ENCODE measurements around the gene HSD3B7.
"Not testable (repeated sequence)": the region's sequence is repeated elsewhere in the genome, so short reads cannot be mapped to it uniquely, and the experiment has no call there.

Gene HSD3B7

DNA sequence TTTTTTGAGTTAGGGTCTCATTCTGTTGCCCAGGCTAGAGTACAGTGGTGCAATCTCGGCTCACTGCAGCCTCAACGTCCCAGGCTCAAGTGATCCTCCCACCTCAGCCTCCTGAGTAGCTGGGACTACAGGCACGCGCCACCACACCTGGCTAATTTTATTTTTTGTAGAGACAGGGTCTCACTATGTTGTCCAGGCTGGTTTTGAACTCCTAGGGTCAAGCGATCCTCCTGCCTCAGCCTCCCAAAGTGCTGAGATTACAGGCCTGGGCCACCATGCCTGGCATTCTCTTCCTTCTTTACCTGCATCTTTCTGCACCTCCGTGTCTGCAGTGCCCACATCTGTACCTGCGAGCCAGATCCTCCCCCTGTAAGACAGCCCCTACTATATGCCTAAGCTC lies 26.8 kb downstream of the HSD3B7 start:
- not testable (repeated sequence) for H3K9me3 ChIP-seq (ENCODE audit: control insufficient read depth, insufficient read depth, low read depth, low read length); H3K4me3 ChIP-seq (ENCODE audit: low read depth, low read length); H3K9ac ChIP-seq (ENCODE audit: low read length); H3K36me3 ChIP-seq (ENCODE audit: control insufficient read depth, insufficient read depth, low read length); H3K27ac ChIP-seq (ENCODE audit: low read depth, low read length)
- Histone ChIP-seq H3K4me1 (ENCODE audit: control insufficient read depth, insufficient read depth, low read length) (peaks cover 15% of the 10 kb centered on the region), H3K27me3 (ENCODE audit: control insufficient read depth, insufficient read depth, low read length) (peaks cover 17% of the 10 kb centered on the region)

DNA sequence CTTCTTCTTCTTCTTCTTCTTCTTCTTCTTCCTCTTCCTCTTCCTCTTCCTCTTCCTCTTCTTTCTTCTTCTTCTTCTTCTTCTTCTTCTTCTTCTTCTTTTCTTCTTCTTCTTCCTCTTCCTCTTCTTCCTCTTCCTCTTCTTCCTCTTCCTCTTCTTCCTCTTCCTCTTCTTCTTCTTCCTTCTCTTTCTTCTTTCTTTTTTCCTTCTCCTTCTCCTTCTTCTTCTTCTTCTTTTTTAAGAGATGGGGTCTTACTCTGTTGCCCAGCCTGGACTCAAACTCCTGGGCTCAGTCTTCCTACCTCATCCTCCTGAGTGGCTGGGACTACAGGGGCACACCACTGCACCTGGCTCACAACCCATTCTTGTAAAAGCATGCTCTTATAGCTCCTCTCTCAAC lies 28.3 kb downstream of the HSD3B7 start:
- H3K27me3 ChIP-seq (ENCODE audit: control insufficient read depth, insufficient read depth, low read length): peaks cover 17% of the 10 kb centered on the region
- not testable (repeated sequence) for H3K4me1 ChIP-seq (ENCODE audit: control insufficient read depth, insufficient read depth, low read length); H3K27ac ChIP-seq (ENCODE audit: low read depth, low read length); H3K4me3 ChIP-seq (ENCODE audit: low read depth, low read length); H3K9ac ChIP-seq (ENCODE audit: low read length); H3K9me3 ChIP-seq (ENCODE audit: control insufficient read depth, insufficient read depth, low read depth, low read length); H3K36me3 ChIP-seq (ENCODE audit: control insufficient read depth, insufficient read depth, low read length)

DNA sequence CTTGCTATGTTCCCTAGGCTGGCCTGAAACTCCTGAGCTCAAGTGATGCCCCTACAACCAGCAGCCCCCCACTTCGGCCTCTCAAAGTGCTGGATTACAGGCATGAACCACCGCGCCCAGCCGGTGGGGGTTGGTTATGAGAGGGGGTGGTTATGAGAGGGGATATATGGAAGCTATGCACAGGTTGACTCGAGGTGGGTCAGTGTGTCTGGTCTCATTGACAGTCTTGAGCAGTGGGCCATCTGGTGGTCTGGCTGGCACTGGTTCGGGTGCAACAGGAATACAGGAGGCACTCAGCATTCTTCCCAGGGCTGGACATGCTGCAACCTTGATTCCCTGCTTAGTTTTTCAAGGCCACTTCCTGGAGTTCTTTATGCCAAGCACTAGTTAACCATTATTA lies 31.0 kb downstream of the HSD3B7 start:
- H3K27ac ChIP-seq (ENCODE audit: low read depth, low read length): no peak overlapping the region
- H3K36me3 ChIP-seq (ENCODE audit: control insufficient read depth, insufficient read depth, low read length): no peaks in the 10 kb centered on the region
- H3K9ac ChIP-seq (ENCODE audit: low read length): no peak overlapping the region
- no peaks in the 10 kb centered on the region for H3K9me3 ChIP-seq (ENCODE audit: control insufficient read depth, insufficient read depth, low read depth, low read length)
- H3K4me1 ChIP-seq (ENCODE audit: control insufficient read depth, insufficient read depth, low read length): no peaks in the 10 kb centered on the region
- peaks cover 15% of the 10 kb centered on the region for H3K27me3 ChIP-seq (ENCODE audit: control insufficient read depth, insufficient read depth, low read length)
- no peak overlapping the region for H3K4me3 ChIP-seq (ENCODE audit: low read depth, low read length)

DNA sequence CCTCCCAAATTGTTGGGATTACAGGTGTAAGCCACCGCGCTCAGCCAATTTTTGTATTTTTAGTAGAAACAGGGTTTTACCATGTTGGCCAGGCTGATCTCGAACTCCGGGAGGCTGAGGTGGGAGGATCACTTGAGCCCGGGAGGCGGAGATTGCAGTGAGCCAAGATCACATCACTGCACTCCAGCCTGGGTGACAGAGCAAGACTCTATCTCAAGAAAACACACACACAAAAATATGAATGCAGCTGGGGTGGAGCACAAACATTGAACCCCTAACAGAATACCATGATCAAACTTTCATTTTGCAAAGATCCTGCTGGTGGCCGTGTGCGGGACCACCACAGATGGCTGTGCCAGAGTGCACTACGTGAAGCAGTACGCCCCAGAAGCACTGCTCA lies 32.7 kb downstream of the HSD3B7 start:
- H3K27me3 ChIP-seq (ENCODE audit: control insufficient read depth, insufficient read depth, low read length); H3K9me3 ChIP-seq (ENCODE audit: control insufficient read depth, insufficient read depth, low read depth, low read length); H3K9ac ChIP-seq (ENCODE audit: low read length); H3K4me3 ChIP-seq (ENCODE audit: low read depth, low read length); H3K36me3 ChIP-seq (ENCODE audit: control insufficient read depth, insufficient read depth, low read length); H3K27ac ChIP-seq (ENCODE audit: low read depth, low read length); H3K4me1 ChIP-seq (ENCODE audit: control insufficient read depth, insufficient read depth, low read length): not testable (repeated sequence)

DNA sequence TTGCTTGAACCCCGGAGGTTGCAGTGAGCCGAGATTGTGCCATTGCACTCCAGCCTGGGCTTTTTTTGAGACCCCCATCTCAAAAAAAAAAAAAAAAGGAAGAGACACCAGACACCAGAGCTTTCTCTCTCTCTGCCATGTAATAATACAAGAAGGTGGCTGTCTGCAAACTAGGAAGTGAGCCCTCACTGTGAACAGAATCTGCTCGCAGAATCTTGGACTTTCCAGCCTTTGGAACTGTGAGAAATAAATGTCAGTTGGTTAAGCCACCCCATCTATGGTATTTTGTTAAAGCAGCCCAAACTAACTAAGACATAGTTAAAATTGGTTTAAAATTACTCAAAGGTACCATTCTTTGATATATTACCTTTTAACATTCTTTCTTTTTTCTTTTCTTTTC lies 35.5 kb downstream of the HSD3B7 start:
- Histone ChIP-seq H3K27me3 (ENCODE audit: control insufficient read depth, insufficient read depth, low read length) (no peaks in the 10 kb centered on the region), H3K9me3 (ENCODE audit: control insufficient read depth, insufficient read depth, low read depth, low read length) (no peaks in the 10 kb centered on the region), H3K36me3 (ENCODE audit: control insufficient read depth, insufficient read depth, low read length) (no peaks in the 10 kb centered on the region), H3K4me1 (ENCODE audit: control insufficient read depth, insufficient read depth, low read length) (peaks cover 3% of the 10 kb centered on the region; the same call in 1 of the 2 replicates), H3K27ac (ENCODE audit: low read depth, low read length) (no peak overlapping the region), H3K4me3 (ENCODE audit: low read depth, low read length) (no peak overlapping the region), H3K9ac (ENCODE audit: low read length) (no peak overlapping the region)

DNA sequence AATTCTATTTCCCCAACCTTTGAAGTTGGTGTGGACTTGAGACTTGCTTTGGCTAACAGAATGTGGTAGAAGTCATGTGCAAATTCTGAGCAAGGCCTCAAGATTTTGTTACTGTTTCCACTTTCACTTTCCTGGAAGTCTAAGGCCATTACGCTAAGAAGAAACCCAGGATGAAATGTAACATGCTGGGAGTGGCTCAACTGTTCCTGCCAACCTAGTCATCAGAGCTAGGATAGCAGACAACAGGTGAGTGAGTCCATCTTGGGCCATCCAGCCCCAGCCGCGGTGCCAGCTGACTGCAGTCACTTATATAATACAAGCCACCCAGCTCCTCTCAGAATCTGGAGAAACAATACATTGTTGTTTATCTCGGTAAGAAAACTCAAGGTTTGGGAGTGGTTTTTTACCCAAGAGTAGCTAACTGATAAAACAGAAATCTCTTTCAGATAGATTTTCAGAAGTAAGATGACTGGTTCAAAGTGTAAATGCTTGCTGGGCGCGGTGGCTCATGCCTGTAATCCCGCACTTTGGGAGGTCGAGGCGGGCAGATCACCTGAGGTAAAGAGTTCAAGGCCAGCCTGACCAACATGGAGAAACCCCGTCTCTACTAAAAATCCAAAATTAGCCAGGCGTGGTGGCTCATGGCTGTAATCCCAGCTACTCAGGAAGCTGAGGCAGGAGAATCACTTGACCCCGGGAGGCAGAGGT lies 37.7 kb downstream of the HSD3B7 start:
- peaks cover 7% of the 10 kb centered on the region; the same call in 1 of the 2 replicates for H3K4me1 ChIP-seq (ENCODE audit: control insufficient read depth, insufficient read depth, low read length)

DNA sequence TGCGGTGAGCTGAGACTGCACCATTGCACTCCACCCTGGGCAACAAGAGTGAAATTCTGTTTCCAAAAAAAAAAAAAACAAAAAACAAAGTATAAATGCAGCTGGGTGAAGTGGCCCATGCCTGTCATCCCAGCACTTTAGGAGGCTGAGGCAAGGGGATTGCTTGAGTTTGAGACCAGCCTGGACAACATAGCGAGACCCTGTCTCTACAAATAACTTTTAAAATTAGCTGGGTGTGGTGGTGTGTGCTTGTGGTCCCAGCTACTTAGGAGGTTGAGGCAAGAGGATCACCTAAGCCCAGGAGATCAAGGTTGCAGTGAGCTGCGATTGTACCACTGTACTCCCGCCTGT lies 38.2 kb downstream of the HSD3B7 start:
- H3K4me3 ChIP-seq (ENCODE audit: low read depth, low read length): no peak overlapping the region
- no peaks in the 10 kb centered on the region for H3K9me3 ChIP-seq (ENCODE audit: control insufficient read depth, insufficient read depth, low read depth, low read length)
- H3K27ac ChIP-seq (ENCODE audit: low read depth, low read length): no peak overlapping the region
- H3K27me3 ChIP-seq (ENCODE audit: control insufficient read depth, insufficient read depth, low read length): no peaks in the 10 kb centered on the region
- no peaks in the 10 kb centered on the region for H3K36me3 ChIP-seq (ENCODE audit: control insufficient read depth, insufficient read depth, low read length)
- peaks cover 7% of the 10 kb centered on the region; the same call in 1 of the 2 replicates for H3K4me1 ChIP-seq (ENCODE audit: control insufficient read depth, insufficient read depth, low read length)
- H3K9ac ChIP-seq (ENCODE audit: low read length): no peak overlapping the region

More for the DNA sequence above, 37.7 kb downstream of the HSD3B7 start:
- Histone ChIP-seq H3K9me3 (ENCODE audit: control insufficient read depth, insufficient read depth, low read depth, low read length) (no peaks in the 10 kb centered on the region), H3K27me3 (ENCODE audit: control insufficient read depth, insufficient read depth, low read length) (no peaks in the 10 kb centered on the region), H3K36me3 (ENCODE audit: control insufficient read depth, insufficient read depth, low read length) (no peaks in the 10 kb centered on the region), H3K4me3 (ENCODE audit: low read depth, low read length) (no peak overlapping the region), H3K27ac (ENCODE audit: low read depth, low read length) (no peak overlapping the region), H3K9ac (ENCODE audit: low read length) (no peak overlapping the region)

DNA sequence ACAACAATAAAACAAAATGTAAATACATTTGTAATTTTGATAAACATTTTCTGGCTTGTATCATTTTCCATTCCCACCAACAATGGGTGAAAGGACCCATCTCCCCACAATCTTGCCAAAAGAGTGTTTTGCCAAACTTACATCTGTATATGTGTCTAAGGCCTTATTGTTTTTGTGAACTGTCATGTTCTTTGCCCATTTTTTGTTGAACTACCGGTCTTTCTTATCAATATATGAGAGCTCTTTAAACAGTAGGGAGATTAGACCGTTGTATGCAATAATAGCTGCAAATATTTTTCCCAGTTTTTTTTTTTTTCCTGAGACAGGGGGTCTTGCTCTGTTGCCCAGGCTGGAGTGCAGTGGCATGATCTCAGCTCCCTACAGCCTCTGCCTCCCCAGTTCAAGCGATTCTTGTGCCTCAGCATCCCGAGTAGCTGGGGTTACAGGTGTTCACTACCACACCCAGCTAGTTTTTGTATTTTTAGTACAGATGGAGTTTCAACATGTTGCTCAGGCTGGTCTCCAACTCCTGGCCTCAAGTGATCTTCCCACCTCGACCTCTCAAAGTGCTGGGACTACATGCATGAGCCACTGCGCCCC lies 38.7 kb downstream of the HSD3B7 start:
- H3K4me3 ChIP-seq (ENCODE audit: low read depth, low read length): no peak overlapping the region
- H3K36me3 ChIP-seq (ENCODE audit: control insufficient read depth, insufficient read depth, low read length): no peaks in the 10 kb centered on the region
- no peaks in the 10 kb centered on the region for H3K27me3 ChIP-seq (ENCODE audit: control insufficient read depth, insufficient read depth, low read length)
- H3K27ac ChIP-seq (ENCODE audit: low read depth, low read length): no peak overlapping the region
- H3K9ac ChIP-seq (ENCODE audit: low read length): no peak overlapping the region
- H3K9me3 ChIP-seq (ENCODE audit: control insufficient read depth, insufficient read depth, low read depth, low read length): no peaks in the 10 kb centered on the region
- peaks cover 7% of the 10 kb centered on the region; the same call in 1 of the 2 replicates for H3K4me1 ChIP-seq (ENCODE audit: control insufficient read depth, insufficient read depth, low read length)

DNA sequence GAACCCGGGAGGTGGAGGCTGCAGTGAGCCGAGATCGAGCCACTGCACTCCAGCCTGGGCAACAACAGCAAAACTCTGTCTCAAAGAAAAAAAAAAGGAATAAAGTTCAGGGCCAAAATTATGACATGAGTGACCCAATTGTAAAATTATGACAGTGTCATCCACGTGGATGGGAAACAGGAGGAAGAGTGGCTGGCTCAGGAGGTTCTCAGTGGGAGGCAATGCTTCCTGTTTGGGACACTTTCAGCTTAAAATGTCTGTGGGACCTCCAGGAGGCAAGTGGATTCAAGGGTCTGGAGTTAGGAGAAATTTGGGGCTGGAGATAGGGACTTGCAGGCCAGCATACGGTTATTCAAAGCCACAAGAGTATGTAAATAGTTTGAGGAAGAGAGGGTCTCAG lies 40.3 kb downstream of the HSD3B7 start:
- H3K9me3 ChIP-seq (ENCODE audit: control insufficient read depth, insufficient read depth, low read depth, low read length): no peaks in the 10 kb centered on the region
- H3K36me3 ChIP-seq (ENCODE audit: control insufficient read depth, insufficient read depth, low read length): no peaks in the 10 kb centered on the region
- no peak overlapping the region for H3K4me3 ChIP-seq (ENCODE audit: low read depth, low read length)
- peaks cover 7% of the 10 kb centered on the region; the same call in 1 of the 2 replicates for H3K4me1 ChIP-seq (ENCODE audit: control insufficient read depth, insufficient read depth, low read length)
- H3K9ac ChIP-seq (ENCODE audit: low read length): no peak overlapping the region
- H3K27me3 ChIP-seq (ENCODE audit: control insufficient read depth, insufficient read depth, low read length): no peaks in the 10 kb centered on the region
- H3K27ac ChIP-seq (ENCODE audit: low read depth, low read length): no peak overlapping the region

DNA sequence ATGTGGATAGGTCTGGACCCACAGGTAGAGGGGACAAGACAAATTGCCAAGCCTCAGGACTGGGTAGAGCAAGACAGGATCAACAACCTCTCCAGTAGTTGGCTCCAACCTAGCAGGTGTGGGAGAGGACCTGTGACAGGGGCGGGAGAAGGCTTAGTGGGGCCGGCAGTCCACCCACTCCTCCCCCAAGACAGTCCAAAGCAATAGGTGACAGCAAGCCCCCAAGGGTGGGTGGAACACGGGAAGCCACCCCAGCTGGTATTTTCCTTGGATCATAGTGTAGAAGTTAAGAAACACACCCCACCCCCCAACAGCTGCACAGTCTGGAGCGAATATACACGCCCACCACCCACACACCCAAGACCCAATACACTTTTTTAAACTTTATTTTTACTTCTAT lies 44.3 kb downstream of the HSD3B7 start:
- no peaks in the 10 kb centered on the region for H3K27me3 ChIP-seq (ENCODE audit: control insufficient read depth, insufficient read depth, low read length)
- H3K27ac ChIP-seq (ENCODE audit: low read depth, low read length): no peak overlapping the region
- no peaks in the 10 kb centered on the region for H3K9me3 ChIP-seq (ENCODE audit: control insufficient read depth, insufficient read depth, low read depth, low read length)
- H3K36me3 ChIP-seq (ENCODE audit: control insufficient read depth, insufficient read depth, low read length): no peaks in the 10 kb centered on the region
- H3K9ac ChIP-seq (ENCODE audit: low read length): no peak overlapping the region
- peaks cover 12% of the 10 kb centered on the region; the same call in 1 of the 2 replicates for H3K4me1 ChIP-seq (ENCODE audit: control insufficient read depth, insufficient read depth, low read length)
- no peak overlapping the region for H3K4me3 ChIP-seq (ENCODE audit: low read depth, low read length)

DNA sequence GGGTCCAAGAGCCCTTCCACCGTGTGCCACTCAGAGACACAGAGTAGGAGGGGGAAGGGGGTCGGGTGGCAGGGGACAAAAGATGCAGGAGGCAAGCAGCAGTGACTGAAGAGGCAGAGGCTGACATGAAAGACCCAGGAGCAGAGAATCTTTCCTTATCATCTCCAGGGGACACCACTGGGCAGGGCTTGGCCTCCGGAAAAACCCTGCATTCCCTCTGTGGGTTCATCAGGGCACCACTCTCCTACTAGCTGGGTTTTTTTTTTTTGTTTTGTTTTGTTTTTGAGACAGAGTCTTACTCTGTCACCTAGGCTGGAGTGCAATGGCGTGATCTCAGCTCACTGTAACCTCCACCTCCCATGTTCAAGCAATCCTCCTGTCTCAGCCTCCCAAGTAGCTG lies 46.3 kb downstream of the HSD3B7 start:
- no peak overlapping the region for H3K27ac ChIP-seq (ENCODE audit: low read depth, low read length)
- no peaks in the 10 kb centered on the region for H3K27me3 ChIP-seq (ENCODE audit: control insufficient read depth, insufficient read depth, low read length)
- no peak overlapping the region for H3K4me3 ChIP-seq (ENCODE audit: low read depth, low read length)
- peaks cover 5% of the 10 kb centered on the region; the same call in 1 of the 2 replicates for H3K4me1 ChIP-seq (ENCODE audit: control insufficient read depth, insufficient read depth, low read length)
- H3K36me3 ChIP-seq (ENCODE audit: control insufficient read depth, insufficient read depth, low read length): no peaks in the 10 kb centered on the region
- H3K9me3 ChIP-seq (ENCODE audit: control insufficient read depth, insufficient read depth, low read depth, low read length): no peaks in the 10 kb centered on the region
- H3K9ac ChIP-seq (ENCODE audit: low read length): no peak overlapping the region
